Activated naive CD8-positive, alpha-beta T cell treated with anti-CD3 and anti-CD28 coated beads, Interleukin-2, amount 50 U/mL, for 24 hours (primary cell): ENCODE measurements around the gene MYO18B.

Experiments used
- ATAC-seq: fragments of 150-1000 bp; cut with Tn5 transposase; one replicate; pipeline ENCODE4 v1.10.0; 2021
- DNase-seq: peaks from one replicate; pipeline ENCODE4 v3.0.0; 2021
- H3K27ac Mint-ChIP-seq: one replicate; pipeline ENCODE4 v1.8.0; 2021; ENCODE audit warnings: mild to moderate bottlenecking, mixed read lengths
- H3K27me3 Mint-ChIP-seq: one replicate; pipeline ENCODE4 v1.8.0; 2021; ENCODE audit warnings: mixed read lengths
- H3K36me3 Mint-ChIP-seq: one replicate; pipeline ENCODE4 v1.8.0; 2021; ENCODE audit warnings: low read depth, mixed read lengths
- H3K4me1 Mint-ChIP-seq: one replicate; pipeline ENCODE4 v1.8.0; 2021; ENCODE audit warnings: mixed read lengths
- H3K4me3 Mint-ChIP-seq: one replicate; pipeline ENCODE4 v1.8.0; 2021; ENCODE audit warnings: mild to moderate bottlenecking, moderate library complexity, mixed read lengths
- H3K9me3 Mint-ChIP-seq: one replicate; pipeline ENCODE4 v1.8.0; 2021; ENCODE audit warnings: mixed read lengths

The MYO18B gene

GRCh38 chr22:25997886-25998775, 256.1 kb downstream of the MYO18B start:
- ATAC-seq (no peak), DNase-seq (no peak)
- no peak overlapping the region for H3K27ac Mint-ChIP-seq
- H3K27me3 Mint-ChIP-seq, result no peaks in the 10 kb centered on the region
- H3K4me3 Mint-ChIP-seq, result no peak overlapping the region
- no peaks in the 10 kb centered on the region for H3K9me3 Mint-ChIP-seq
- no peaks in the 10 kb centered on the region for H3K4me1 Mint-ChIP-seq
- no peaks in the 10 kb centered on the region for H3K36me3 Mint-ChIP-seq

- DNase-seq (no peak), ATAC-seq (no peak)
- peaks cover 10% of the 10 kb centered on the region for H3K9me3 Mint-ChIP-seq
- no peak overlapping the region for H3K4me3 Mint-ChIP-seq
- peaks cover 2% of the 10 kb centered on the region for H3K27me3 Mint-ChIP-seq
- H3K36me3 Mint-ChIP-seq, result no peaks in the 10 kb centered on the region
- no peaks in the 10 kb centered on the region for H3K4me1 Mint-ChIP-seq
- H3K27ac Mint-ChIP-seq, result no peak overlapping the region
Observed at GRCh38 chr22:26002456-26002855, 260.5 kb downstream of the MYO18B start.

- Mint-ChIP-seq H3K27me3 (peaks cover 4% of the 10 kb centered on the region), H3K4me3 (no peak overlapping the region), H3K9me3 (peaks cover 10% of the 10 kb centered on the region), H3K27ac (no peak overlapping the region), H3K36me3 (no peaks in the 10 kb centered on the region), H3K4me1 (no peaks in the 10 kb centered on the region)
- DNase-seq (no peak), ATAC-seq (no peak)
Observed at GRCh38 chr22:26004477-26004876, 262.5 kb downstream of the MYO18B start.

GRCh38 chr22:26008587-26008986, 266.6 kb downstream of the MYO18B start:
- H3K4me3 Mint-ChIP-seq, result no peak overlapping the region
- no peaks in the 10 kb centered on the region for H3K36me3 Mint-ChIP-seq
- no peak for ATAC-seq
- peaks cover 2% of the 10 kb centered on the region for H3K27me3 Mint-ChIP-seq
- no peaks in the 10 kb centered on the region for H3K4me1 Mint-ChIP-seq
- peaks cover 6% of the 10 kb centered on the region for H3K9me3 Mint-ChIP-seq
- no peak for DNase-seq
- no peak overlapping the region for H3K27ac Mint-ChIP-seq

- Mint-ChIP-seq H3K4me1 (no peaks in the 10 kb centered on the region), H3K36me3 (no peaks in the 10 kb centered on the region), H3K9me3 (no peaks in the 10 kb centered on the region), H3K27me3 (peaks cover 7% of the 10 kb centered on the region), H3K27ac (no peak overlapping the region), H3K4me3 (no peak overlapping the region)
- no peak for DNase-seq
- ATAC-seq, result no peak
Observed at GRCh38 chr22:26016916-26017315, 274.9 kb downstream of the MYO18B start.

- no peak overlapping the region for H3K27ac Mint-ChIP-seq
- DNase-seq, result no peak
- no peaks in the 10 kb centered on the region for H3K36me3 Mint-ChIP-seq
- no peaks in the 10 kb centered on the region for H3K9me3 Mint-ChIP-seq
- ATAC-seq, result no peak
- peaks cover 9% of the 10 kb centered on the region for H3K27me3 Mint-ChIP-seq
- no peak overlapping the region for H3K4me3 Mint-ChIP-seq
- H3K4me1 Mint-ChIP-seq, result no peaks in the 10 kb centered on the region
Observed at GRCh38 chr22:26017932-26018331, 275.9 kb downstream of the MYO18B start.

GRCh38 chr22:26019596-26019995, 277.6 kb downstream of the MYO18B start:
- no peak overlapping the region for H3K27ac Mint-ChIP-seq
- no peaks in the 10 kb centered on the region for H3K9me3 Mint-ChIP-seq
- H3K36me3 Mint-ChIP-seq, result no peaks in the 10 kb centered on the region
- no peak for DNase-seq
- ATAC-seq, result no peak
- no peak overlapping the region for H3K4me3 Mint-ChIP-seq
- H3K4me1 Mint-ChIP-seq, result no peaks in the 10 kb centered on the region
- peaks cover 10% of the 10 kb centered on the region for H3K27me3 Mint-ChIP-seq

- H3K36me3 Mint-ChIP-seq, result no peaks in the 10 kb centered on the region
- no peak for DNase-seq
- no peak overlapping the region for H3K27ac Mint-ChIP-seq
- H3K4me3 Mint-ChIP-seq, result no peak overlapping the region
- peaks cover 3% of the 10 kb centered on the region for H3K9me3 Mint-ChIP-seq
- peaks cover 10% of the 10 kb centered on the region for H3K27me3 Mint-ChIP-seq
- ATAC-seq, result no peak
- no peaks in the 10 kb centered on the region for H3K4me1 Mint-ChIP-seq
Observed at GRCh38 chr22:26021516-26021915, 279.5 kb downstream of the MYO18B start.

- H3K4me1 Mint-ChIP-seq, result no peaks in the 10 kb centered on the region
- no peak overlapping the region for H3K27ac Mint-ChIP-seq
- H3K36me3 Mint-ChIP-seq, result no peaks in the 10 kb centered on the region
- no peak for DNase-seq
- peaks cover 8% of the 10 kb centered on the region for H3K27me3 Mint-ChIP-seq
- H3K4me3 Mint-ChIP-seq, result no peak overlapping the region
- peaks cover 3% of the 10 kb centered on the region for H3K9me3 Mint-ChIP-seq
- no peak for ATAC-seq
Observed at GRCh38 chr22:26023104-26023775, 281.3 kb downstream of the MYO18B start.

GRCh38 chr22:26025626-26026025, 283.6 kb downstream of the MYO18B start:
- peaks cover 5% of the 10 kb centered on the region for H3K27me3 Mint-ChIP-seq
- DNase-seq (no peak), ATAC-seq (no peak)
- H3K27ac Mint-ChIP-seq, result no peak overlapping the region
- no peaks in the 10 kb centered on the region for H3K4me1 Mint-ChIP-seq
- H3K9me3 Mint-ChIP-seq, result peaks cover 3% of the 10 kb centered on the region
- H3K4me3 Mint-ChIP-seq, result no peak overlapping the region
- no peaks in the 10 kb centered on the region for H3K36me3 Mint-ChIP-seq

GRCh38 chr22:26027341-26027740, 285.4 kb downstream of the MYO18B start:
- Mint-ChIP-seq H3K36me3 (no peaks in the 10 kb centered on the region), H3K27me3 (peaks cover 5% of the 10 kb centered on the region), H3K27ac (no peak overlapping the region), H3K4me3 (no peak overlapping the region), H3K9me3 (peaks cover 3% of the 10 kb centered on the region), H3K4me1 (no peaks in the 10 kb centered on the region)
- ATAC-seq (no peak), DNase-seq (no peak)

- no peaks in the 10 kb centered on the region for H3K27me3 Mint-ChIP-seq
Observed at GRCh38 chr22:26031641-26032040, 289.7 kb downstream of the MYO18B start.

GRCh38 chr22:26033071-26033470, 291.1 kb downstream of the MYO18B start:
- Mint-ChIP-seq H3K27me3 (no peaks in the 10 kb centered on the region), H3K4me1 (no peaks in the 10 kb centered on the region), H3K9me3 (peaks cover 3% of the 10 kb centered on the region), H3K4me3 (no peak overlapping the region), H3K27ac (no peak overlapping the region), H3K36me3 (no peaks in the 10 kb centered on the region)
- DNase-seq, result no peak
- ATAC-seq, result no peak

More at GRCh38 chr22:26031641-26032040, 289.7 kb downstream of the MYO18B start:
- ATAC-seq (no peak), DNase-seq (no peak)
- H3K4me3 Mint-ChIP-seq, result no peak overlapping the region
- peaks cover 2% of the 10 kb centered on the region for H3K9me3 Mint-ChIP-seq
- no peak overlapping the region for H3K27ac Mint-ChIP-seq
- H3K4me1 Mint-ChIP-seq, result no peaks in the 10 kb centered on the region
- no peaks in the 10 kb centered on the region for H3K36me3 Mint-ChIP-seq

- ATAC-seq (no peak), DNase-seq (no peak)
- Mint-ChIP-seq H3K9me3 (peaks cover 3% of the 10 kb centered on the region), H3K4me3 (no peak overlapping the region), H3K36me3 (no peaks in the 10 kb centered on the region), H3K4me1 (no peaks in the 10 kb centered on the region), H3K27me3 (no peaks in the 10 kb centered on the region), H3K27ac (no peak overlapping the region)
Observed at GRCh38 chr22:26033586-26033985, 291.6 kb downstream of the MYO18B start.

- ATAC-seq, result no peak
- Mint-ChIP-seq H3K9me3 (peaks cover 3% of the 10 kb centered on the region), H3K27ac (no peak overlapping the region), H3K27me3 (peaks cover 3% of the 10 kb centered on the region), H3K4me1 (no peaks in the 10 kb centered on the region), H3K4me3 (no peak overlapping the region), H3K36me3 (no peaks in the 10 kb centered on the region)
- no peak for DNase-seq
Observed at GRCh38 chr22:26035523-26035922, 293.5 kb downstream of the MYO18B start.
